HG02610 (cell line): ENCODE results near the gene ZNRF3.
"Not testable (repeated sequence)": the region's sequence is repeated elsewhere in the genome, so short reads cannot be mapped to it uniquely, and the experiment has no call there.

Source experiments
- ATAC-seq: cut with Tn5 transposase; IDR thresholded peaks from one replicate; pipeline ENCODE4 v1.9.1; 2021; ENCODE audit warnings: mild to moderate bottlenecking, moderate library complexity; ENCODE audit not compliant: unreplicated experiment

The ZNRF3 gene

GRCh38 chr22:28883917-28884746 is 760 bp downstream of the ZNRF3 start:
- ATAC-seq: no peak

GRCh38 chr22:28884747-28885350 is 1.5 kb downstream of the ZNRF3 start:
- no peak for ATAC-seq

- no peak for ATAC-seq
Measured at GRCh38 chr22:28885939-28886338, 2.6 kb downstream of the ZNRF3 start.

GRCh38 chr22:28886679-28887078 is 3.3 kb downstream of the ZNRF3 start:
- not testable (repeated sequence) for ATAC-seq

GRCh38 chr22:28887725-28888459 is 4.5 kb downstream of the ZNRF3 start:
- ATAC-seq: no peak

GRCh38 chr22:28889478-28890024 is 6.2 kb downstream of the ZNRF3 start:
- no peak for ATAC-seq

- ATAC-seq: no peak
Measured at GRCh38 chr22:28891156-28891733, 7.9 kb downstream of the ZNRF3 start.

- ATAC-seq: no peak
Measured at GRCh38 chr22:28892175-28892731, 8.9 kb downstream of the ZNRF3 start.

- no peak for ATAC-seq
Measured at GRCh38 chr22:28893810-28894209, 10.4 kb downstream of the ZNRF3 start.

GRCh38 chr22:28894334-28894733 is 11.0 kb downstream of the ZNRF3 start:
- ATAC-seq: no peak

GRCh38 chr22:28894807-28895206 is 11.4 kb downstream of the ZNRF3 start:
- ATAC-seq: no peak

GRCh38 chr22:28896611-28897010 is 13.2 kb downstream of the ZNRF3 start:
- ATAC-seq: no peak

- ATAC-seq: no peak
Measured at GRCh38 chr22:28898233-28898629, 14.9 kb downstream of the ZNRF3 start.

GRCh38 chr22:28899199-28899853 is 16.0 kb downstream of the ZNRF3 start:
- no peak for ATAC-seq

GRCh38 chr22:28900379-28900925 is 17.1 kb downstream of the ZNRF3 start:
- ATAC-seq: no peak

- no peak for ATAC-seq
Measured at GRCh38 chr22:28902490-28902889, 19.1 kb downstream of the ZNRF3 start.

GRCh38 chr22:28903080-28903479 is 19.7 kb downstream of the ZNRF3 start:
- no peak for ATAC-seq

GRCh38 chr22:28903729-28904128 is 20.4 kb downstream of the ZNRF3 start:
- no peak for ATAC-seq

GRCh38 chr22:28904211-28904896 is 21.0 kb downstream of the ZNRF3 start:
- ATAC-seq: no peak
